ENCODE results near the gene ADAMTSL1. TPM values are rescaled to one million over a fixed set of nuclear protein-coding genes. Genes with fewer than 3 reads are reported as not detected.

The ADAMTSL1 gene
- total RNA-seq, 6 experiments from 2014 or later = 37.3 to 98.1 (median 90.8) TPM

GRCh38 chr9:18727904-18728303 is 254.0 kb downstream of the ADAMTSL1 start:
- no peak overlapping the region for H3K4me3 Mint-ChIP-seq
- H3K36me3 Mint-ChIP-seq (ENCODE audit: low read depth) = peaks cover 47% of the 10 kb centered on the region; the same call in 1 of the 2 replicates
- H3K27me3 Mint-ChIP-seq (ENCODE audit: insufficient read depth) = peaks cover 1% of the 10 kb centered on the region
- H3K27ac Mint-ChIP-seq = no peak overlapping the region
- H3K4me1 Mint-ChIP-seq (ENCODE audit: low read depth) = peaks cover 13% of the 10 kb centered on the region
- no peak for TF ChIP-seq CTCF (IDR thresholded peaks at IDR 0.05)
- DNase-seq = no peak
- no peaks in the 10 kb centered on the region for H3K9me3 Mint-ChIP-seq

GRCh38 chr9:18728642-18729041 is 254.7 kb downstream of the ADAMTSL1 start:
- no peaks in the 10 kb centered on the region for H3K9me3 Mint-ChIP-seq
- no peak overlapping the region for H3K4me3 Mint-ChIP-seq
- DNase-seq = no peak
- H3K27me3 Mint-ChIP-seq (ENCODE audit: insufficient read depth) = peaks cover 3% of the 10 kb centered on the region
- H3K27ac Mint-ChIP-seq = no peak overlapping the region
- peaks cover 13% of the 10 kb centered on the region for H3K4me1 Mint-ChIP-seq (ENCODE audit: low read depth)
- TF ChIP-seq CTCF (IDR thresholded peaks at IDR 0.05) = no peak
- H3K36me3 Mint-ChIP-seq (ENCODE audit: low read depth) = peaks cover 46% of the 10 kb centered on the region; the same call in 1 of the 2 replicates

- no peaks in the 10 kb centered on the region for H3K9me3 Mint-ChIP-seq
- H3K27me3 Mint-ChIP-seq (ENCODE audit: insufficient read depth) = peaks cover 5% of the 10 kb centered on the region
- peaks cover 51% of the 10 kb centered on the region; the same call in 1 of the 2 replicates for H3K36me3 Mint-ChIP-seq (ENCODE audit: low read depth)
- TF ChIP-seq CTCF (IDR thresholded peaks at IDR 0.05) = no peak
- H3K4me1 Mint-ChIP-seq (ENCODE audit: low read depth) = peaks cover 13% of the 10 kb centered on the region
- H3K4me3 Mint-ChIP-seq = no peak overlapping the region
- DNase-seq = no peak
- no peak overlapping the region for H3K27ac Mint-ChIP-seq
Measured at GRCh38 chr9:18730241-18730640, 256.3 kb downstream of the ADAMTSL1 start.

- no peak for DNase-seq
- Mint-ChIP-seq H3K36me3 (ENCODE audit: low read depth) (peaks cover 47% of the 10 kb centered on the region; the same call in 1 of the 2 replicates), H3K4me3 (no peak overlapping the region), H3K4me1 (ENCODE audit: low read depth) (peaks cover 16% of the 10 kb centered on the region), H3K27me3 (ENCODE audit: insufficient read depth) (peaks cover 4% of the 10 kb centered on the region), H3K9me3 (no peaks in the 10 kb centered on the region), H3K27ac (no peak overlapping the region)
- no peak for TF ChIP-seq CTCF (IDR thresholded peaks at IDR 0.05)
Measured at GRCh38 chr9:18739127-18739526, 265.2 kb downstream of the ADAMTSL1 start.

GRCh38 chr9:18739641-18740318 is 265.8 kb downstream of the ADAMTSL1 start:
- DNase-seq = no peak
- peaks cover 52% of the 10 kb centered on the region; the same call in 1 of the 2 replicates for H3K36me3 Mint-ChIP-seq (ENCODE audit: low read depth)
- no peak overlapping the region for H3K27ac Mint-ChIP-seq
- H3K4me1 Mint-ChIP-seq (ENCODE audit: low read depth) = peaks cover 19% of the 10 kb centered on the region
- TF ChIP-seq CTCF (IDR thresholded peaks at IDR 0.05) = no peak
- H3K4me3 Mint-ChIP-seq = no peak overlapping the region
- peaks cover 4% of the 10 kb centered on the region for H3K27me3 Mint-ChIP-seq (ENCODE audit: insufficient read depth)
- H3K9me3 Mint-ChIP-seq = no peaks in the 10 kb centered on the region
